T-helper 2 cell treated with Interferon-gamma antibody and Interleukin-4, amounts not matched to agents 100 ng/mL and 5 ng/mL, for 36 hours (primary cell): ENCODE measurements around the gene MCTP2. TPM values are rescaled to one million over a fixed set of nuclear protein-coding genes. Genes with fewer than 3 reads are reported as not detected.

Experiments used
- intact Hi-C: fragments of 100-400 bp; cut with micrococcal nuclease; formaldehyde crosslinking; loops from one replicate; pipeline ENCODE4 v1.15.1; 2023
- total RNA-seq: library from RNA; stranded (reverse); gene quantifications from 2 replicates; pipeline ENCODE4 v1.2.3, GENCODE V29; 2022

Gene MCTP2
- total RNA-seq, 1 donor from 2014 or later = 47.9 TPM

DNA sequence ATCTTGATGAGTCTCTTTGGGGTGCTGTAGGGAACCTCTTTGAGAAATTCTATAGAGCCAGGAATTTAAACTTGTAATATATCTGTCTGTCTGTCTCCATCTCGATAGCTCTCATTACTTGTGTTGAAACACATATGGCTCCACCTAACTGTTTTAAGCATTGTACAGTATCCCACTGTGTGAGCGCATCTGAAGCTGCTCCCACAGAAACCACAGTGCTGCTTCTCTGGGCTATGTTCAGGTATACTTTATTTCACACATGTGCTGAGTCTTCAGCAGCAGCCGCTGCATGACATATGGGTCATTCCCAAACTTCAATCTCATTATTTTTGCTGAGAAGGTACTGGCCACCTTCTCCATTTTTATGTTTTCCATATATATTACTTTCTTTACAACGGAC is 63.9 kb downstream of the MCTP2 start:
- intact Hi-C loops = no loop called here

DNA sequence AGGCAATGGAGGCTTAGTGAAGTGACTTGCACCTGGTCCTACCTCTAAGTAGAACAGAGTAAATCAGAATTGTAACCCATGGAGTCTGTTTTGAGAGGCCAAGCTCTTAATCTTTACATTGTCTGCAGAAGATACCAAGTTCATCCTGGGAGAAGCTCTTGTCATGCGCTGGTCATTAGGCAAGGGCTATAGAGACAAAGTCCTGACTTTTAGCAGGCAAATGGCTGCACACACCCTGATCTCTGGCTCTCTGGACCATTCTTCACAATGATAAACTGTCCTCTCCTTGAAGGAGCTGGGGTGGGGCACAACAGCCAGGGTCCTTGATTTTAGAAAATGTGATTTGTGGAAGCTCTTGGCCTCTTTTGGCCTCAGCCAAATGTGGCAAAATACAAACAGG is 65.4 kb downstream of the MCTP2 start:
- intact Hi-C loops = loop anchor here (1.0 kb wide), 1 partner anchor 8 kb away; no protein-coding TSS in a partner anchor

DNA sequence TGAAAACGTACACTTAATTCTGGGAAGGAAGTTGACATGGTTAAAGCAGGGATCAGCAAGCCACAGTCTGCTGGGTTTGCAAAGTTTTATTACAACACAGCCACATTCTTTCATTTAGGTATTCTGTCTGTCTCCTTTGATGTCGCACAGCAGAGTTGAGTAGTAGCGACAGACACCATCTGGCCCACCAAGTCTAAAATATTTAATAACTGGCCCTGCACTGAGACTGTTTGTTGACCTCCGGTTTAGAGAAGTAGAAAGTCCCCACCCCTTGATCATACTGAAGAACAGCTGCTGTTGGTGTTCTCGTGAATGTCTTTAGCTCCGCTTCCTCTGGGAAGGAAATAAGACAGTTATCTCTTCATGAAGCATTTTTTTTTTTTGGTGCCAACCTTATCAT is 66.2 kb downstream of the MCTP2 start:
- intact Hi-C loops = loop anchor here (1.0 kb wide), 1 partner anchor 9 kb away; no protein-coding TSS in a partner anchor

GRCh38 chr15:94298364-94298763 is 67.0 kb downstream of the MCTP2 start:
- intact Hi-C loops = no loop called here

- intact Hi-C loops = no loop called here
Measured at GRCh38 chr15:94300612-94301011, 69.3 kb downstream of the MCTP2 start.

DNA sequence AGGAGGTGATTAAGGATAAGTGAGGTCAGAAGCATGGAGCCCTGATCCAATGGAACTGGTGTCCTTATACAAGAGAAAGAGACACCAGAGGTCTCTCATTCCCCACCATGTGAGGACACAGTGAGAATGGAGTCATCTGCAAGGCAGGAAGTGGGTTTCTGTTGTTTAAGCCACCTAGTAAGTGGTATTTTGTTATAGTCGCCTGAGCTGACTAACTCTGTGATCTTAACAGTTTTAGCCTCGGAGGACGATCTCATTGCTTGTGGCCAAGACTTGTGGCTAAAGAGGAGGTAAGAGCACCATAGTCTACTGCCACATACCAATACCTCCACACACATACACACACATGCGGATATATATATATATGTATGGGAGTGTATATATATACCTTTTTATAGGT is 73.8 kb downstream of the MCTP2 start:
- intact Hi-C loops = loop anchor here (1.0 to 5.0 kb wide), 4 partner anchors 17 to 133 kb away; partner anchors contain the start of gene MCTP2

GRCh38 chr15:94306700-94307650 is 75.6 kb downstream of the MCTP2 start:
- intact Hi-C loops = loop anchor here (2.0 to 5.0 kb wide), 2 partner anchors 100 to 135 kb away; no protein-coding TSS in a partner anchor

- intact Hi-C loops = no loop called here
Measured at GRCh38 chr15:94312946-94313345, 81.6 kb downstream of the MCTP2 start.

DNA sequence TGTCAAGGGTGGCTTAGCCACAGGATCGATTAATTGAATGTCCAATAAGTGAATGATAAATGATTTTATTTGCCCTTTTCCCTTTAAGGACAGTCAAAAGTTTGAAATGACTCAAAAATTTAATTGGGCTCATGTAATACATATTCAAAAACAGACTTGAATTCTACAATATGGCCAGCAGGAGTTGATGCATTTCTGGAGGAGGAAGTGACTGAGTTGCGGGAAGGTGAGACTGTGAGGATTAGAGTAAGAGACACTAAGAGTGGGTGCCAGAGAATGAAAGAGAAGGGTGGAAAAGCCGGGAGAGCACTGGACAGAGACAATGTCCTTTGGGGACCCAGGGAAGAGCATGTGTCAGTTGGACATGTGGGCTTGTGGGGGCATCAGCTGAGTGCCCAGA is 83.3 kb downstream of the MCTP2 start:
- intact Hi-C loops = no loop called here

GRCh38 chr15:94317211-94317610 is 85.8 kb downstream of the MCTP2 start:
- intact Hi-C loops = no loop called here

DNA sequence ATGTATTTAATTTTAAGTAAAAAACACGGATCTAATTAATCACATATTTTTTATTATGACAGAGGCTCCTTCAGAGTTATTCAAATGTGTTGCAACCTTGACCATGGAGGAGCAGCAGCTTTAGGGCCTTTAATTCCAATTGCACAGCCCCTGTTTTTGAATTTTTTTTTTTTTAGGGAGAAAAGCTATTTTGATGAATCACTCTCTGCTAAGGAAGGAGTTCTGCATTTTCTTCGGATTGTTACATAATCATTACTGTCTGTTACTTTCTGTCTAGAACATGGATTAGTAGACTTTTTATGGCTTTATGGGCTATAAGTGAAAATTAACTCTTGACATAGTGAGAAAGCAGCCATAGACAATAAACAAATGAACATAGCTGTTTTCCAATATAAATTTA is 90.8 kb downstream of the MCTP2 start:
- intact Hi-C loops = no loop called here

- intact Hi-C loops = no loop called here
Measured at GRCh38 chr15:94323076-94323475, 91.7 kb downstream of the MCTP2 start.

DNA sequence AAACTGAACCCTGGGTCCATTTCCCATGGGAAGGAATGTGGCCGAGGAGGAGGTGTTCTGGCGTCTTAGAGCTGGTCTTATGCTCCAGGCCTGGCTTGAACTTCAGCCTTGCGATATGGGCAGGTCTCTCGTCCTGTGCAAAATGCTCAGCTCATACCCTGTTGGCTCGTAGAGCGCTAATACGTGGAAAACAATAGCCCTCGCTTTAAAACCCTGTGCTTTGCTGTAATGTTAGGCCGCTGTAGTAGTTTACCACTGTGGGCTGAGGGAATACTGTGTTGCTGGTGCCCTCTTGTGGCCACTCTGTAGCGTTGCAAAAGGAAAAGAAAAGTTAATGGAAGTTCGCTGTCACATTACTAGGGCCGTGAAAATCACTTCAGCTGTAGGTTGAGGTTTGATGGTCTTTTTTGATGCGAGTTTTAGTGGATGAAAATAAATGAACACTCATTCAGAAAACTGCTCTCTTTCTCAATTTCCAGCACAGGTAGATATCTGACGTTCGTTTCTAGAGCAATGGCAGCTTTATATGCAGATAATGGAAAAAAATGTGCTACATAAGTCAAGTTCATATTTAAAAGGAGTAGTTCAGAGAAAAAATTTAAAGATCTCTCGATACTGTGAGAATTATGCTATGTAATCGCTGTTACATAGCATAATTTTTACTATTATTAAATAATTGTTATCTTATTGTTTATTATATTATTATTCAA is 92.9 kb downstream of the MCTP2 start:
- intact Hi-C loops = loop anchor here (1.0 kb wide), 2 partner anchors 93 to 160 kb away; partner anchors contain the start of gene MCTP2

DNA sequence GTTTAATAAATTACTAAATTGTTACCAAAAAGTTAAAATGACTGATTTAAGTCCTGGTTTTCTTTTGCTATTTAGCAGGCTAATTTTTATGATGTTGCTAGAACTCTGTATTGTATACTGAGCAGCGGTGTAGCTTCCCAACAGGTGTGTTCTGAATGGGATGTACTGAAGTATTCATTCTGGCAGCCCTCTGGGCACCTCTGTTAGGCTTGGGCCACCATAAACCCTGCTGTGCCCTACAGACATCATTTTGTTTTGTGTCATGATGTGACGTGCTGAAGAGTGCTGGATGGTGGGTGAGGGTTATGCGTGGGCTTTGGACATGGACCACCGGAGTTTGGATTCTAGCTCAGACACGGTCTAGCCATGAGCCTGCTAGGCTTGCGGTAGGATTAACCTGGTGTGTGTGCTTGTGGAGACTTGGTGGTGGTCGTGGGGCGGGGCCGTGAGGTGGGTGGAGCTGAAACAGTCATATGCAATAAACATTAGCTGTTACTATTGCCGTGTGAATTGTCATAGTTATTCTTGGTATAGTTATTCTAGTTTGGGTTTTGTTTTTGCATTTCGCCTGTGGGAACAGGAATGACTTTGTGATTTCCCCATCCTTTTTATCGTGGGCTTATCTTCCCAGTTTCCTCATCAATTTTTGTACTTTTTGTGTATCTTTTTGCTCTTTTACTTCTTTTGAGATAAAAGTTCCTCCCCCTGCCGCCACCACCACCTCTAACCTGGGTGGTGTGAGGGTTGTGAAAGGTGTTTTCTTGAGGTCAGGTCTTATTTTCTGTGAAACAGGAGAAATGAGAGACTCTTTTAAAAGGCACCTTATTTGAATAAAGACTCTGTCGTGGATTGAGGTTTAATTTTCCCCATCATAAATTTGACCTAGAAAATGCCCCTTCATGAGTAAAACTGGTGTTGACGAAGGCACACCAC is 93.7 kb downstream of the MCTP2 start:
- intact Hi-C loops = loop anchor here (1.0 kb wide), 2 partner anchors 94 to 161 kb away; partner anchors contain the start of gene MCTP2

DNA sequence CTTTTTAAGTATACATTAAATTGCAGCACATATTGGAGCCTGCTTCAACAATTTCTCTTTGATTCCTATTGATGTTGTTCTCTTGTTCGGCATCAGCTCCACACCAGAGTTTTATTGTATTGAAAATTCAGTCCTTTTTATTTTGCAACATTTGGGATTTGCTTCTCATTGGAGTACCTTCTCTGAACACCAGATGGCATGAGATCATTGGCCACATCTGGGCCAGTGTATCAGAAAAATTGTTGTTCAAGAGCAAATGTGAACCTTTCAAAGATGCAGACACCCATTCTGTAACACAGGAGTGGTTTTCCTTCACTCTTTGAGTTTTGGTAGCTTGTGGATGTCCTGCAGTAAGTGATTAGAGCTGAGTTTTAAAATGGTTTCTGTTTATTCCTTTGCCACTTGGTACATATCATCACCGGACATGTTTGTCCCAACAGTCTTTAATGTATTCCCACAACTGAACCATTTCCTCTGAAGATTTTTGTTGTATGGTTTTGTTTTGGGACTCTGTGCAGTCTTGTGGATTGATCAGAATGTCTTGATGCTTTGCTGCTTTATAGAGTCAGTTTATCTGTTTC is 96.1 kb downstream of the MCTP2 start:
- intact Hi-C loops = loop anchor here (2.0 kb wide), 1 partner anchor 249 kb away; no protein-coding TSS in a partner anchor

DNA sequence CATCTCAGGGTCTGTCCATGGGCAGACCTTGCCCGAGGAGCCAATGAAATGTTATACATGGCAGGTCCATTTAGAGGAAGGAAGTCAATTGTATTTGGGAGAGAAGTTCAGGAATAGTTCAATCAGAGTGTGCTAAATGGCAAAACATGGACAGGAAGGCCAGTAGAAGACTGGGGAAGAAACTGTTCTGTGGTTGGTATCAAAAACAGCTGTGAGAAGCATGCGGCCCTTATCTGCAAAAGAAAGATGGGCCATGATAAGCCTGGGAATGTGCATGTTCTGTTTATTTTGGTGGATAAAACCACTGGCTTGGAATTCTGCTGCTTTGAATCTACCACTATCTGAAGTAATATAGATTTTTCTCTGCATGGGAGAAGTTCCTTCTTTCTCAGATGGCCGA is 100.4 kb downstream of the MCTP2 start:
- intact Hi-C loops = no loop called here

DNA sequence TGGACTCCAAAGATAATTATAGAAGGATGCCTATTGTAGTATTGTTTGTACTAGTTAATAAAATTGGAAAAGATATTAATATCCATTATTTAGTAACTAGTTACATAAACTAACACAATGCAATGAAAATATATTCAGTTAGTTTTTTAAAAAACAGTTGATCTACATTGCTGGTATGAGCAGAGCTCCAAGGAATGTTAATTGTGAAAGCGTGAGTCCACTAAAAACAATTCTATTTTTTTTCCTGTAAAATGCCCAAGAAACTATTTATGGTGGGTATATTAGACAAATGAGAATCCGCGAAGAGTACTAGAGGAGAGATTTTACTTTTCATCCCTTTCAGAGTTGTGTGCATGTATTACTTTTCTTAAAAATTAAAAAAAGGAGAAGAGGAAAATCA is 104.3 kb downstream of the MCTP2 start:
- intact Hi-C loops = no loop called here

DNA sequence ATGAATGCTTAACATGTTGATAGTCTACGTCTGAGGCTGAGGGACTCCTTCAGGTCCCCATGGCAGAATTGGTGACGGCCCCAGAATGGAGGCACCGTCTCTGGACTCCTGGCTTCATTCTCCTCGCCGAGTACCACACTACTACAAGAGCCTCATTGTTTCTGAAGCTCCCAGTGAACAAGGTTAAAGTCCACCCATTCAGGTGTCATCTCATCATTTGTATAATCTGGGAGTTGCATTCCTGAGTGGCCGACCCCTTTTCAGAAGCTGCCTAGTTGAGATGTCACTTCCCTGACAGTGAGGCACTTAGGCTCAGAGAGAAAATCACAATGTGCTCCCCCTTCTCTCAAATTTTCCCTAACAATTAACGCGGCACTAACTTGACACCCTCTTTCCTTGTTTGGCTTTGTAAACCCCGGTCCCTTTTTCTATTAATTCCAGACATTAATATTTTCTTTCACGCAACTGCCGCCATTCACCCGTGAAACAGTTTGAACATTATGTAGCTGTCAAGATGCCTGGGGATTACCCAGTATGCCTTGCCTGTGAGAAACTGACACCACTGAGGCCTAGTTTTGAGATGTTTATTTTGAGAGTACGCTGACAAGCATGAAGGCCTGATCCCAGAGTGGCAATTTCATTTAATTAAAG is 105.6 kb downstream of the MCTP2 start:
- intact Hi-C loops = no loop called here

DNA sequence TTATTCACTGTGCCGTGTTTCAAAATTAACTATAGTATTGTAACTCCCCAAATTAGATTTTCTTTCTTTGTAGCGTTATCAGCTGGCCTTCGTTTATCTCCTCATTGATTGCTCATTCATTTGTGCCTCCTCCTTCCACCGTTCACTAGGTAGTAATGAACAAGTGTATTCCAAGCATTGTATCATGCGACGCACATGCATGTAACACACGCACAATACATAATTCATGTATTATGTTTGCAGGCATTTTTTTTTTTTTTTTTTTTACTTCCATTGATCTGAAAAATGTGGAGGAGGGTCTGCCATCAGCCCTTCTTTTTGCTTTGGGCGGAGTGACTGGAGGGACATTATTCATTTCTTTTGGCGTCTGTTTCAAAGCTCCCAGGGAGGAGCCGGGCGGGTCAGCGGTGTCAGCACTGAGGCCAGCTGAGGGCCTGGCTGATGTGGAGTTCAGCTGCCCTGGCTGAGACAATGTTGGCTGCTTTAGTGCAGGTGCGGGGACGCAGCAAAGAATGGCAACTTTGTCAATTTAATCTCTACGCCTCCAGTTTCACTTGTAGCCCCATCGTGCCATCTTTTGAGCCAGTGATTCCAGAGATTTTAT is 107.0 kb downstream of the MCTP2 start:
- intact Hi-C loops = no loop called here

- intact Hi-C loops = no loop called here
Measured at GRCh38 chr15:94346282-94346681, 114.9 kb downstream of the MCTP2 start.
